Mesenteric fat pad (tissue), 1 donor: ENCODE measurements around the gene HOXC5. TPM values are rescaled to one million over a fixed set of nuclear protein-coding genes. Genes with fewer than 3 reads are reported as not detected.

Source experiments
- DNase-seq: peaks from one replicate; pipeline ENCODE4 v3.0.0-alpha.2; 2020; ENCODE audit warnings: low spot score
- total RNA-seq: library from RNA; stranded (reverse); fragmentation: NEBNext Ultra II Directional; extraction: Animal tissue kit (Norgen Biotek cat#: 25700); gene quantifications from one replicate; pipeline ENCODE4 v1.2.1, GENCODE V29; 2021
- donor health status: DM: yes; HTN: yes; CAD: no.

The HOXC5 gene
- total RNA-seq, 1 donor from 2014 or later = 0.55 TPM

DNA sequence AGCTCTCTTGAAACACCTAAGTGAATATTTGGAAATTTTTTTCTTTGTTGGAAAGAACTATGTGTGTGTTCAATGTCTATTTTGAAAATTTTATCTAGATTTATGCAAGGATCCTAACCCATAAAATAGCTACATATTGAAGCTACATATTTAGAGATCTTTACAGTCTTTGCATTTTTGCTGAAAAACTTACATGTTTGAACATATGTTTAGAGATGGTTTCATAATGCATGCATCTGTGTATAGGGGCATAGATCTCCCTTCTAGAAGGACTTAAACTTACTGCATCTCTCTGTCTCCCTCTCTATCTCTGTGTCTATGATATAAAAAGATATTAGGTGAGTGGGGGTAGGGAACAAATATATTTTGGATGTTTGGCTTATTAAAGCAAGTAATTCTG, 12.6 kb downstream of the HOXC5 start:
- no peak for DNase-seq

DNA sequence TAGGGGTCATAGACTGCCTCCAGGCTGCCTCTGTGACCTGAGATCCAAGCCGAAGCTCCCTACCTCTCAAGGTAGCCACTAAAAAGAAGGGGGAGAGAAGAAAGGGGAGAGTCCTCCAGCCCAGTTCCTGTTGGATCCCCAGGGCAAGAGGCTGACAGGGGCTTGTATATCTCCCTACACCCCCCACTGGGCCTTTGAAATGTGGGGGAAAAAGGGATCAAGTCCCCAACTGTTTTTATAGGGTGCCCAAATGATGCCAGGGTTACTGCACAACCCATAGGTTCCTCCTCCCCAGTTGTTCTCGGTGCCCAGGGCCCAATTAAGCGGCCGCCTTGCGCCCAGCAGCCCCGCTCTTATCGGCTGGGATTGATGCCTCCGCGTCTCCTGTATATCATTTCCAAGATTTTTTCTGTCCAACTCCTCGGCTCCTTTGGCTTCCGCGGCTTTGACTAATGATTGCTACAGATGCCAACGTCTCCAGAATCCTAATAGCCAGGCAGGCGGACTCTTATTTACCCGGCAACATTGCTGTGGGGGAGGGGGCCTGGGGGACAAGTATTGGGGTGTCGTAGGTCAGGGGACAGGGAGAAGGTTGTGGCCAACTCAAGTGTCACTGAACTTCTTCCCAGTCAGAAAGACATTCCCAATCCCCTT, 13.1 kb downstream of the HOXC5 start:
- peak; percentile 16 for DNase-seq

DNA sequence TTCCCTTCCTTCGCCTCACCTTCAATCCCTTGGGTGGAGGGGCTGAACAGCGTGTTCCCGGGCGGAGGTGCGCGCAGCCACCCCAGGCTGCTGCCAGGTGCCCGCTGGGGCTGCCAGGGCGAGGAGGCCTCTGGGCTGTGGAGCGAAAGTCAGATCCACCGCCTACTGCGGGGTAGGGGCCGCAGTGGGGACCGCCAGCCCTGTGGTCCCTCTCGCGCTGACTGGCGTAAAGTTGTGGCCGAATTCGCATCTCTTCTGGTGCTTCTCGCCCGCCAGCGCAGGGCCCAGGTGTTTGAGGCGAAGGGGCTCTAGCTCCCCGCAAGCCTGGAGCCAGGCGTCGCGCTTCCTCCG, 13.9 kb downstream of the HOXC5 start:
- peak; percentile 60 for DNase-seq

DNA sequence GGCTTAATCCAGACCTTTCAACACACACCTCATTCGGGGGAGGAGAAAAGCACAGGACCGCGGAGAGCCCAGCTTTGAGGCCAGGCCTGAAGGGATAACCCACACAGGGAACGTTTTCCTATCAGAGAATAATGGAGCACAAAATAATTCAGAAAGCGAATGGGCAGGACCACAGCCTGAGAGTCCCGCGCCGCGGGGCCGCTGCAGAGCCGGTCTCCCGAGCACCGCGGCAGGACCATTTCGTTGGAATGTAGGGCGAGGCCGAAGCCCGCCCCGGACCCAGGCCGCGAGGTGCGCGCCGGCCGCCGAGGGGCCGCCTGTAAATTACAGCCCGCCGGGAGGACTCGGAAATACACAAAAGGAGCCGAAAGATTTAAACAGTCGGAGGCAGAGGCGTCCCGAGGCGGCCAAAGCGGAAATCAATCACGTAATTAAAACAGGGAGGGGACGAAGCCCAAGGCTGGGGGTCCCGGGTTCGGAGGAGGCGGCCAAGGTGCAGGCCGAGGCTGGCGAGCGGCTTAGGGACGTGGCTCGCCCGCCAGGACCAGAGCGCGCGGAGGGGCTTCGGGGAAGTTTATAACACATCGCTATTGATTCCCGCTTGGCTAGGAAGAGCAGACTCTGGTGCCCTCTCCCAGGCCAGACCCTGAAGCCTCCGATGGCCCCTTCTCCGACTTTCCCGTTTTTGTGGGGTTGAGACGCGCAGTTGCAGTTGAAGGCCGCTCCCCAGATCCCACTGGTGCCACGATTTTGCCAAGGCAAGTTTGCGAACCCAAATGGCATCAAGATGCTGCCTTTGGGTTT, 14.5 kb downstream of the HOXC5 start:
- peak; percentile 87 for DNase-seq

DNA sequence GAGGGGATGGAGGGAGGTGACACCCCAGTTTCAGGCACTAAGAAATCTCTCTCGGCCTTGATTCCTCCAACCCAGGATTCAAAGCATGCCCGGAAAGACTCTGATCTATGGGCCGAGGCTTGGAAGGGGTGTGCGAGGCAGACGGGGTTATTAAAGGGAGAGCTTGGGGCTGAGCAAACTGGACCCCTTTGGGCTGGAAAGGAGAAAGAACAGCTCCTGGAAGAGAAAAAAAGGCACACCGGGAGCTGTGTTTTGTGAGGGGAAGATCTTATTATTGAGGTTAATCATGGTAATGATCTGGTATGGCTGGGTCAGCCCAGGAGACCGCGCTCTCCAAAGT, 15.1 kb downstream of the HOXC5 start:
- DNase-seq = no peak

DNA sequence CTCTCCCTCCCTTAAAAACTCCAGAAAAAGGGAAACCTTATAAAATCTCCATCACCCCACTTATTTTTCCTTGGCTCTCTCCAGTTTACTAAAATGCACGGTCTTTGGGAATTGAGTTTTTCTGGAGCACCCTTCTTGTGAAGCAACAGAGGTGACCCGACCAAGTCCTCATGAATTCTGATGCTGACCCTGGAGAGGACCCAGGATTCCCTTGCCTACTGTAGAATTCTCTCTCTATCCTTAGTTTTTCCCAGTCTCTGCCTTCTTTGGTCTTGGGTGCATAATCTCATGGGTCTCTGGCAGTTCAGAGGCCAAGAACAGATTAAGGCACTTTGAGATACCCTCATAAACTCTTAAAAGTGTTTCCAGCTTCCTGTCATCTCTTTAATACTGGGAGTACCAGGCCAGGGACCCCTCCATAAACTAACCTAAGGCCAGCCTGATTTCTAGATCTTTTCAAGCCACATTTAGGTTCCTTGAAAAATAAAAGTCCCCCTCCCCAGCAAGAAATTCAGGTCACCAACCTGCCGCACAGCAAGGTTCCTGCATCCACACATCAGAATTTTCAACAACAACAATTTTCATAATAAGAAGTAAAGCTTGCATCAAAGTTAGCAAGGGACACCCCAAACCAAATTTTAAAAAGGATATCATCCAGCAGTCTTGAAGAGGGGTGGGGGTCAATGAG, 15.7 kb downstream of the HOXC5 start:
- DNase-seq = no peak

DNA sequence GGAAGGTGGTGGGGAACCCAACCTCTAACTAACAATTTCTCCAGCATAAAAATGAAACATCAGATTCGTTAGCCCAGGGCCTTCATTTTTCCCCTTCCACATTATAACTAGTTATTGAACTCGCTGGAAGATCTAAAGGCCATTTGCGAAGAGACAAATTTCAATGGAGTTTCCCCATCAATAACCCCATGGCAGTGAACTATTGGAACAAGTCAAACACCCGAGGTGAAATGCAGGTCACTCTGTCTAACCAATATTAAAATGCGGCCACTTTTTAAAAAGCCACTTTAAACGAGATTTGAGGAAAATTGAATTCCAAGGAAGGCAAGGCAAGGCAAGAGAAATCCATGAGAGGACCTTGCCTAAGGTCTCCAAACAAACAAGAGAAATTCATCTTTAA, 16.3 kb downstream of the HOXC5 start:
- no peak for DNase-seq

DNA sequence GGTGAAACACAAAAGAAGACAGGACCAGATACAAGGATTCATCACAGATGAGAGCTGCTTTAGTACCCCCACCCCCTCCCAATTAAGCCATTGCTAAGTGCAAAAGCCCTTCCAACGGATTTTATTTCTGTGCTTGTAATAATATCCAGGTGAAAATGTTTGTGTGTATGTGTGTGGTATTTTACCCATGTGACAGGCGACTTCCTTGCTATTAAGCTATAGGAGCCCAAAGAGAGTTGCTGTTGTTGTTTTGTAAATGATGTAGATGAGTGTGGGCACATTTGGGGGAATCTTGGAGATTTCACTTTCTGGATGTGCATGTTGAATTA, 17.6 kb downstream of the HOXC5 start:
- no peak for DNase-seq

DNA sequence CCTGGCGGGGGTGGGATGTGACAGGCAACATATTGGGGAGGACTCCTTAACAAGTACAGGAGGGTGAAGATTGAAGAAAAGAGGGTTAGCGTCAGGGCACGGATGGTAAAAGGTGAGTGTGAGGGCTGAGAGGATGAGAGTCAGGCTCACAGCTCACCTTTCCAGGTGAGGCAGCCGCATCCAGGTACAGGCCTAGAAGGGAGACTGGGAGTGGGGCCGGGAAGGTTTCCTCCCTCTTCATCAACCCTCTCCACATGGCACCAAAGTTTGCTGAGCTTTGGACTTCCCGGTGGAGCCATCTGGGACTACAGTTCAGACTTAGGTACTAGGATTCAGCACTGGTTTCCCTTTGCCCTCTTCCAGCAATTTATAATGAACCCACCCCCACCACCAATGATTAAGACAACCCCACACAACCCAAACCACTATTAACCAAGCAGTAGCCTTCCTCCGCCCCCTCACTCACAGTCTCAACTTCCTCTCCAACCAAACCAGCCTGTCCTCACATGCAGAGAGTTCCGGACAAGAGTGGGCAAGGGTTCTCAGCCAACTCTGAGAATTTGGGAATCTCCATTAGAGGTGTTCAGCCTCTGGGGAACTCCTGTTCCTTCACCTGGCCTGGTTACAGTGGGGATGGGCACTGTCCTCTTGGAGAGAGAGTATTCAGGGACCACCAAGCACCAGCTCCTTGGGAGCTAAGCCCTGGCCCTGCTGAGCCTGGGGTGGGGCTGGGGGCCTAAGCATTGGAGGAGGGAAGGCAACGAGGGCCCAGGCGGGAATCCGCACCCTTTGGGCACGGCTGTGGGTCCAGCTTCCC, 18.4 kb downstream of the HOXC5 start:
- peak; percentile 51 for DNase-seq

DNA sequence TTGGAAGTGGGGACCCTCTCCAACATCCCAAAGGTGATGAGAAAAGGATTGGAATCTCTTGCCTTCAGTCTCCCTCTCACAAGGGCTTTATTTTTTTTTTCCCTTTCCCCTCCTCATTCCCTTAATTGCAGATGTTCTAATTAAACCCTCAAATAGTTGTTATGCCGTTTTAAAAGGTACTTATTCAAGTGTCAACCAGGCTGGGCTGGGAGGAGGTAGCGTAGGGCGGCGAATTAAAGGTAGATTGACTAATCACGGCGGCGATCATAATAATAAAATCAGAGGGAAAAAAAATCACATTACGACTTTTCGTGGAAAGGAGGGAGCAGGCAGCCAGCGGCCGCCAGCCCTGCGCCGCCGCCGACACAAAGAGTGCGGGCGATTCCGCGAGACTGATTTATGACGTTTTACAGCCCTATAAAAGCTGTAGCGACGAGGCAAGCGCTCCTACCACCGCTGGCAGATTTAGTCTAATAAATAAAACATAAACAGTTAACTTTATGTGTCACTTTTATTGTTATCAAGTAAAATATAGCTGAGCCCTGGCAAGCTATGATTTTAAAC, 19.1 kb downstream of the HOXC5 start:
- peak; percentile 64 for DNase-seq

DNA sequence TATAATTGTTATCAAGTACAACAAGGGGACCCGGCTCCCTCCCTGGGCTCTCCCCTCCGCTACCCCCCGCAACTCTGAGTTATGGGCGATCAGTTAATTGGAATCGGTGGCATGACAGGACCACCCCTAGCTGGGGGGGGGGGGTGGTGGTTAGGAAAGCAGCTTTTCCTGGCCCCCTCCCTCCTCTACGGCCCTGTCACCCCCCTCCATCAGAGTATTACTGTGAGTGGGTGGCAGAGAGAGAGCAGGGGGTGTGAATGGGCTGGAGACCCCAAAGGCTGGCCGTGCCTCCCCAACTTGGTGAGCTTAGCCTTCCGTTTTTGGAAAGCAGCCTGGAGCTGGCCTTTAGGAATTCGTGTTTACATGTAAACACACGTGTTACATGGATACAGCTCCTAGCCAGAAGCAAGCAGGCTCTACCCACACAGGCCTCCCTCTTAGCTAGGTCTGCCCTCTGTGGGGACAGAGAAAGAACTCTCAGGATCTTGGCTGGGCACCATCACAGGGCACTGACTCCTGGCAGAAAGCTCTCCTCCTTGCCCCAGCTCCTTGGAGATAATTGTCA, 19.7 kb downstream of the HOXC5 start:
- DNase-seq = peak; percentile 64

DNA sequence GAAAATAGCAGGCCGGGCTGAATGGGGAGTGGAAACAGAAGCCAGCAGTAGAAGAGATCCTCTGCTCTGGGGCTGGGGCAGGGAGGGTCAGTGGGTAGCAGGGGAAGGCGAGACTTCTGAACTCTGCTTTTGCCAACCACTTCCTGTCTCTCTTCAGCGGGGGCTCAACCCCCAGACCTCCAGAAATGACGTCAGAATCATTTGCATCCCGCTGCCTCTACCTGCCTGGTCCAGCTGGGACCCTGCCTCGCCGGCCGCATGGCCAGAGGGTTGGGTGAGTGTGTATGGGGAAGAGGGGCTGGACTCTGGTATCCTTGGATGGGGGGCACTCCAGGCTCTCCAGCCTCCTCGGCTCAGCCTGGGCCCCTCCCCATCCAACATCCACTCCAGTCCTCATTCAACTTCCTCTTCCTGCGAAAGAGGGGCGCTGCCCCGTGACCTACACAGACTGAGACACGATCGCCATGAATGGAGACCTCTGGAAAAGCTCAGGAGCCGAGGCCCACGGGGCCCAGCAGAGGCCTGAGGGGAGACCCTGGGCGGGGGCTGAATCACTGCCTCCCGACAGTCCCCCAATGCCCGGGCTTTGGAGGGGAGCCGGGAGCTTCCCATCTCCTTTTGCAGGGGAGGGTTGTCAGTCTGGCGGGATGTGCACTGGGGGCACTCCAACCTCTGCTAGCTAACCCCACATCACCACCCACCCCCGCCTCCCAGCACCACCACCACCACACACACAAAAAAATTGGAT, 20.3 kb downstream of the HOXC5 start:
- DNase-seq = peak; percentile 82

DNA sequence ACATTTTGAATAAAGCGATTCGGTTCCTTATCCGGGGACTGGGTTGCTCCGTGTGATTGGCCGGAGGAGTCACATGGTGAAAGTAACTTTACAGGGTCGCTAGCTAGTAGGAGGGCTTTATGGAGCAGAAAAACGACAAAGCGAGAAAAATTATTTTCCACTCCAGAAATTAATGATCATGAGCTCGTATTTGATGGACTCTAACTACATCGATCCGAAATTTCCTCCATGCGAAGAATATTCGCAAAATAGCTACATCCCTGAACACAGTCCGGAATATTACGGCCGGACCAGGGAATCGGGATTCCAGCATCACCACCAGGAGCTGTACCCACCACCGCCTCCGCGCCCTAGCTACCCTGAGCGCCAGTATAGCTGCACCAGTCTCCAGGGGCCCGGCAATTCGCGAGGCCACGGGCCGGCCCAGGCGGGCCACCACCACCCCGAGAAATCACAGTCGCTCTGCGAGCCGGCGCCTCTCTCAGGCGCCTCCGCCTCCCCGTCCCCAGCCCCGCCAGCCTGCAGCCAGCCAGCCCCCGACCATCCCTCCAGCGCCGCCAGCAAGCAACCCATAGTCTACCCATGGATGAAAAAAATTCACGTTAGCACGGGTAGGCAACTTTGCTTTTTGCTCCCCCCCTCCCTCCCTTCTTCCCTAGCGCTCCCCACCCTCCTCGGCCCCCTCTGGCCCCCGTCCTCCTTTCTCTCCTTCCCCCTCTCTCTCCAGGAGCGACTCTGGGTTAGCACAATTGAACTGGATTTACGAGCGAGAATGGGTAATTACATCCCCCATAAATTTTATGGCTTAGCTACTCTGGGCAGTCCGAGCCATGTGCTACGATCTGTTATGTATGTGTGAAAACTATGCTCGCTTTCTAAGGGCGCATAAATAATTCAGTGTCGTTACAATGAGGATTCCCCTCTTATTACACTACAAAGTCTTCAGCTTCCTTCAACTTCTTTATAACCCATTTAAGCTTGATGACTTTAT, 21.2 kb downstream of the HOXC5 start, which contains the start of gene HOXC4:
Gene HOXC4, plus strand, starts transcription at position 85 of the 991 bp plus-strand sequence. Its CDS starts 88 bp downstream, at position 173.
- DNase-seq = peak; percentile 88

DNA sequence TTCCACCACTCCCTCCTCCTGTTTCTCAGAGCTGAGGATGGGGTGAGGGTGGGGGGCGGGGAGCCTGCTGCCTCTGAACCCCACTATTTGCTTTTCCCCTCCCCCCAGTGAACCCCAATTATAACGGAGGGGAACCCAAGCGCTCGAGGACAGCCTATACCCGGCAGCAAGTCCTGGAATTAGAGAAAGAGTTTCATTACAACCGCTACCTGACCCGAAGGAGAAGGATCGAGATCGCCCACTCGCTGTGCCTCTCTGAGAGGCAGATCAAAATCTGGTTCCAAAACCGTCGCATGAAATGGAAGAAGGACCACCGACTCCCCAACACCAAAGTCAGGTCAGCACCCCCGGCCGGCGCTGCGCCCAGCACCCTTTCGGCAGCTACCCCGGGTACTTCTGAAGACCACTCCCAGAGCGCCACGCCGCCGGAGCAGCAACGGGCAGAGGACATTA, 21.9 kb downstream of the HOXC5 start:
- DNase-seq = peak; percentile 78

DNA sequence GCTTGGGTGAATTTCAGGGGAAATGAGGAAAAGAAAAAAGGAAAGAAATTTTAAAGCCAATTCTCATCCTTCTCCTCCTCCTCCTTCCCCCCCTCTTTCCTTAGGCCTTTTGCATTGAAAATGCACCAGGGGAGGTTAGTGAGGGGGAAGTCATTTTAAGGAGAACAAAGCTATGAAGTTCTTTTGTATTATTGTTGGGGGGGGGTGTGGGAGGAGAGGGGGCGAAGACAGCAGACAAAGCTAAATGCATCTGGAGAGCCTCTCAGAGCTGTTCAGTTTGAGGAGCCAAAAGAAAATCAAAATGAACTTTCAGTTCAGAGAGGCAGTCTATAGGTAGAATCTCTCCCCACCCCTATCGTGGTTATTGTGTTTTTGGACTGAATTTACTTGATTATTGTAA, 22.7 kb downstream of the HOXC5 start:
- no peak for DNase-seq

DNA sequence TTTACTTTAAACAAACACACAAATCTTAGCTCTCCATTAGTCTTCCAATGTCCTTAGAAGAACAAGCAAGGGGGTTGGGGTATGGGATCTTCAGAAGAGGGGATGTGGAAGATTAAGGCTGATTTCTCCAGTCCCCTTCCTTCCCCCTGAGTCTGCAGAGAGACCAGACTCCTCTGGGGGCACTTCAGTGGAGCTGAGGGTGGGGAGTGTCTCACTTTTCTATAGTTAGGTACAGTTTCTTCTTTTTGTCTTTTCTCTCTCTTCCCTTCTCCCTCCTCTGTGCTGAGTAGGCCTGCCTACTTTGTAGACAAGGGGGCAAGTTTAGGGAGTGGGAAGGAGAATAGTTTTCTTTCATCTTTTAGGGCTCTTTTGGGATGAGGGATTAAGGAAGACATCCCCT, 23.3 kb downstream of the HOXC5 start:
- no peak for DNase-seq

DNA sequence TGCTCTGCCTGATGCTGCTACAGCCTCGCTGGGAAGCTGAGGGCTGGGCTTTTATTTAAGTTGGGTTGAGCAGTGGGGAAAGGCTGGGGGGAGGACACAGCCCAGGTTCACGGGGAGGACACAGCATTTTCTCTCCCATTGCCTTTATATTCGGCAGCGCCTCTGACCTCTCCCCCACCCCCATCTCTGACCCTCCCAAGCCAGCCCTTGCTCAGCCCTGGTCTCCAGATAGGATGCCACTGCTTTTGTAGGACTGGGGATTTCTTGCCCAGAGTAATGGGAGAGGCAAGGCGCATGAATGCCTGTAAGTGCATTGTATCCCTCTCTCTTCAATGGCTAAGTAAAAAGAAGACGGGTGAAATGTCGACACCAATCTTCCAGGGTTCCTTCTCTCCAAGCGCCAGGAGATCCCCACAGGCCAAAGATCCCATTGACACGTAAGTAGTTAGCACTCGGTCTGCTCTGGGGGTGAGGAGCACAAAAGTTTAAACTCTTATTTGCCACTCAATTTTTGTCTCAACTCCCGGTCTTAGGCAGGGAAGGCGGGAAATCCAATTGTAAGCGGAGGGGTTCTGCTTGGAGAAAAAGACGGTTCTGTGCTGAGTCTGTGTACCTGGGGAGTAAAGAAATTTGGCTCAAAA, 25.4 kb downstream of the HOXC5 start:
- no peak for DNase-seq

DNA sequence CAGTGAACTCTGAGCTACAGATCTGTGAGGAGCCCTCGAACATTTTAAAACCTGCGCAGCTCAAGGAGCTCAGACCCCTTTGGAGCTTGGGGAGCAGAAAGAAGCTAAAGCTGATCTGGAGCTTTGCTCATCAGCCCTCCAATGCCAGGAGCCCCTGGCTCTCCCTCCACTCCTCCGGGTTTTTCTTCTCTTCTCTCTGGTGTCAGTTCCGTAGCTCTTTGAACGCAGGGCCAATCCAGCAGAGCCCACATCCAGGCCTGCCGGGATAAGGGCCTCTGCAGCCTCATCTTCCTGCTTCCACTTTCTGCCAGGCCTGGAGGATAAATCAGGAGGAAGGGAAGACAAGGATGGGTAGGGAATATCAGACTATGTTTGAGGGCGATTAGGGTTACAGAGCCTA, 26.8 kb downstream of the HOXC5 start:
- peak; percentile 60 for DNase-seq
